ENCODE results near the gene FAM227B. TPM values are rescaled to one million over a fixed set of nuclear protein-coding genes. Genes with fewer than 3 reads are reported as not detected.

Gene FAM227B
- polyA plus RNA-seq, 1 donor (not counting 4 experiments of a cell fraction or from before 2014, with no cell fraction given) = 7.2 TPM

DNA sequence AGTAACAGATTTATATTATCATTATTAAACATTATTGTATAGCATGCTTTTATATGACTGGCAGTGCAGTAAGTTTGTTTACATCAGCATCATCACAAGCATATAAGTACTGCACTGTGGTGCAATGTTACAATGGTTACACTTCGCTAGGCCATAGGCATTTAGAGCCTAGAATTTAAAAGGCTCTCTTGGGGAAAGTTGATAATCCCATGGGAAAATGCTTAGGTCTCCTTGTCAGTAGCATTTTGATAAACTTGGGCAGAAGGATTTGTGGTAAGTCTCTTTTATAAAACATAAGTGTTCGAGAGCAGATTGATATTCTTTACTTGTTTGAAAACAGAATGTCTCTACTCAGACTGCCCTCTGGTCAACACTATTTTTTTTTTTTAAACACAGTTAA is 7.8 kb upstream of the FAM227B start:
- dilution Hi-C loops (cut with MboI; ENCODE audit: extremely low pct_ligation_motif_present, low sequenced_read_pairs) = no loop called here
- H3K36me3 ChIP-seq (ENCODE audit: control insufficient read depth in 2 of 2, extremely low read depth in 1 of 2, insufficient read depth in 2 of 2, low read length in 2 of 2) = peaks cover 6% of the 10 kb centered on the region in 2 experiments
- DNase-seq (ENCODE audit: low read depth, low spot score) = no peak
- H3K4me3 ChIP-seq (ENCODE audit: control insufficient read depth in 2 of 3, extremely low read depth in 1 of 3, insufficient read depth in 2 of 3, low read depth in 1 of 3, low read length in 3 of 3) = no peak overlapping the region
- no peak for TF ChIP-seq EZH2 (IDR thresholded peaks at IDR 0.05; ENCODE audit: low read length)
- TF ChIP-seq, protein P1, sequence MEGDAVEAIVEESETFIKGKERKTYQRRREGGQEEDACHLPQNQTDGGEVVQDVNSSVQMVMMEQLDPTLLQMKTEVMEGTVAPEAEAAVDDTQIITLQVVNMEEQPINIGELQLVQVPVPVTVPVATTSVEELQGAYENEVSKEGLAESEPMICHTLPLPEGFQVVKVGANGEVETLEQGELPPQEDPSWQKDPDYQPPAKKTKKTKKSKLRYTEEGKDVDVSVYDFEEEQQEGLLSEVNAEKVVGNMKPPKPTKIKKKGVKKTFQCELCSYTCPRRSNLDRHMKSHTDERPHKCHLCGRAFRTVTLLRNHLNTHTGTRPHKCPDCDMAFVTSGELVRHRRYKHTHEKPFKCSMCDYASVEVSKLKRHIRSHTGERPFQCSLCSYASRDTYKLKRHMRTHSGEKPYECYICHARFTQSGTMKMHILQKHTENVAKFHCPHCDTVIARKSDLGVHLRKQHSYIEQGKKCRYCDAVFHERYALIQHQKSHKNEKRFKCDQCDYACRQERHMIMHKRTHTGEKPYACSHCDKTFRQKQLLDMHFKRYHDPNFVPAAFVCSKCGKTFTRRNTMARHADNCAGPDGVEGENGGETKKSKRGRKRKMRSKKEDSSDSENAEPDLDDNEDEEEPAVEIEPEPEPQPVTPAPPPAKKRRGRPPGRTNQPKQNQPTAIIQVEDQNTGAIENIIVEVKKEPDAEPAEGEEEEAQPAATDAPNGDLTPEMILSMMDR (optimal IDR thresholded peaks at IDR 0.05 in 1 of 3, IDR thresholded peaks at IDR 0.05 in 1 of 3, conservative IDR thresholded peaks at IDR 0.05 in 1 of 3; ENCODE audit: extremely low read depth in 1 of 3, insufficient read depth in 2 of 3, low read length in 3 of 3) = no peak
- H3K27ac ChIP-seq (ENCODE audit: control insufficient read depth, insufficient read depth, low read length) = no peak overlapping the region
- no peak overlapping the region for H3K4me2 ChIP-seq (ENCODE audit: control insufficient read depth, extremely low read depth, insufficient read depth, low read depth, low read length)
- peaks cover 13% of the 10 kb centered on the region for H3K4me1 ChIP-seq (ENCODE audit: control insufficient read depth, extremely low read depth, insufficient read depth, low read length)
- no peaks in the 10 kb centered on the region for H3K27me3 ChIP-seq (ENCODE audit: control insufficient read depth, extremely low read depth, insufficient read depth, low read length)
- peaks cover 4% of the 10 kb centered on the region for H3K9me3 ChIP-seq (ENCODE audit: control insufficient read depth, low read depth, low read length)
- H3K9ac ChIP-seq (ENCODE audit: control insufficient read depth, extremely low read depth, insufficient read depth, low read length) = no peak overlapping the region
- no peaks in the 10 kb centered on the region for H3K9me1 ChIP-seq (ENCODE audit: control insufficient read depth, extremely low read depth, insufficient read depth, low read length)
- H3K79me2 ChIP-seq (ENCODE audit: control insufficient read depth, insufficient read depth, low read length) = peaks cover 20% of the 10 kb centered on the region
- no peak overlapping the region for H2AFZ ChIP-seq (ENCODE audit: control insufficient read depth, low read length)
- no peaks in the 10 kb centered on the region for H4K20me1 ChIP-seq (ENCODE audit: control insufficient read depth, extremely low read depth, insufficient read depth, low read length)
- FAIRE-seq = no peak

DNA sequence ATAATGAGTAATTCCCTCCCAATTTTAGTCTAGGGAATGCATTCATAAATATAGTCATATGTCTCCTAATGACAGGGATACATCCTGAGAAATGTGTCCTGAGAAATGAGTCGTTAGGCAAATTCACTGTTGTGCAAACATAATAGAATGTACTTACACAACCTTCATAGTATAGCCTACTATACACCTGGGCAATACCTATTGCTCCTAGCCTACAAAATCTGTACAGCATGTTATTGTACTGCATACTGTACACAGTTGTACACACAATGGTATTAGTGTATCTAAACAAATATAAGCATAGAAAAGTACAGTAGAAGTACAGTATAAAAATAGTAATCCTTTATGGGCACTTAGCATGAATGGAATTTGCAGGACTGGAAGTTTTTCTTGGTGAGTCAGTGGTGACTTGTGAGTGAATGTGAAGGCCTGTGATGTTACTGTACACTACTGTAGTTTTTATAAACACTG is 6.8 kb upstream of the FAM227B start:
- dilution Hi-C loops (cut with MboI; ENCODE audit: extremely low pct_ligation_motif_present, low sequenced_read_pairs) = no loop called here
- Histone ChIP-seq H3K9me1 (ENCODE audit: control insufficient read depth, extremely low read depth, insufficient read depth, low read length) (no peaks in the 10 kb centered on the region), H4K20me1 (ENCODE audit: control insufficient read depth, extremely low read depth, insufficient read depth, low read length) (no peaks in the 10 kb centered on the region), H3K4me3 (ENCODE audit: control insufficient read depth in 2 of 3, extremely low read depth in 1 of 3, insufficient read depth in 2 of 3, low read depth in 1 of 3, low read length in 3 of 3) (peak overlapping the region in 1 of 3 experiments; percentile 7), H3K36me3 (ENCODE audit: control insufficient read depth in 2 of 2, extremely low read depth in 1 of 2, insufficient read depth in 2 of 2, low read length in 2 of 2) (peaks cover 6 to 8% of the 10 kb centered on the region in 2 experiments), H3K4me2 (ENCODE audit: control insufficient read depth, extremely low read depth, insufficient read depth, low read depth, low read length) (peak overlapping the region; percentile 54), H3K9ac (ENCODE audit: control insufficient read depth, extremely low read depth, insufficient read depth, low read length) (no peak overlapping the region), H3K4me1 (ENCODE audit: control insufficient read depth, extremely low read depth, insufficient read depth, low read length) (peaks cover 15% of the 10 kb centered on the region), H2AFZ (ENCODE audit: control insufficient read depth, low read length) (no peak overlapping the region), H3K27me3 (ENCODE audit: control insufficient read depth, extremely low read depth, insufficient read depth, low read length) (no peaks in the 10 kb centered on the region), H3K27ac (ENCODE audit: control insufficient read depth, insufficient read depth, low read length) (peak overlapping the region; percentile 48), H3K79me2 (ENCODE audit: control insufficient read depth, insufficient read depth, low read length) (peaks cover 29% of the 10 kb centered on the region), H3K9me3 (ENCODE audit: control insufficient read depth, low read depth, low read length) (peaks cover 4% of the 10 kb centered on the region)
- no peak for TF ChIP-seq EZH2 (IDR thresholded peaks at IDR 0.05; ENCODE audit: low read length)
- TF ChIP-seq, protein P1 (optimal IDR thresholded peaks at IDR 0.05 in 1 of 3, IDR thresholded peaks at IDR 0.05 in 1 of 3, conservative IDR thresholded peaks at IDR 0.05 in 1 of 3; ENCODE audit: extremely low read depth in 1 of 3, insufficient read depth in 2 of 3, low read length in 3 of 3) = no peak
- FAIRE-seq (peak; percentile 23), DNase-seq (ENCODE audit: low read depth, low spot score) (peak; percentile 38)
